Measurements from ENCODE around the gene DOCK2. TPM values are rescaled to one million over a fixed set of nuclear protein-coding genes. Genes with fewer than 3 reads are reported as not detected.

The DOCK2 gene
- total RNA-seq, 1 experiment from 2014 or later, result 1.4 TPM

GRCh38 chr5:169742771-169743296 lies 105.8 kb downstream of the DOCK2 start:
- no peak for ATAC-seq
- TF ChIP-seq CTCF (IDR thresholded peaks at IDR 0.05) (no peak), TCF7L2 (IDR thresholded peaks at IDR 0.05; ENCODE audit: low read depth, low read length) (no peak), POLR2AphosphoS5 (IDR thresholded peaks at IDR 0.05; ENCODE audit: low read depth, low read length) (no peak), SIN3A (IDR thresholded peaks at IDR 0.05; ENCODE audit: borderline replicate concordance, insufficient read depth, low read depth, low read length) (no peak)
- TF ChIP-seq, protein P1, sequence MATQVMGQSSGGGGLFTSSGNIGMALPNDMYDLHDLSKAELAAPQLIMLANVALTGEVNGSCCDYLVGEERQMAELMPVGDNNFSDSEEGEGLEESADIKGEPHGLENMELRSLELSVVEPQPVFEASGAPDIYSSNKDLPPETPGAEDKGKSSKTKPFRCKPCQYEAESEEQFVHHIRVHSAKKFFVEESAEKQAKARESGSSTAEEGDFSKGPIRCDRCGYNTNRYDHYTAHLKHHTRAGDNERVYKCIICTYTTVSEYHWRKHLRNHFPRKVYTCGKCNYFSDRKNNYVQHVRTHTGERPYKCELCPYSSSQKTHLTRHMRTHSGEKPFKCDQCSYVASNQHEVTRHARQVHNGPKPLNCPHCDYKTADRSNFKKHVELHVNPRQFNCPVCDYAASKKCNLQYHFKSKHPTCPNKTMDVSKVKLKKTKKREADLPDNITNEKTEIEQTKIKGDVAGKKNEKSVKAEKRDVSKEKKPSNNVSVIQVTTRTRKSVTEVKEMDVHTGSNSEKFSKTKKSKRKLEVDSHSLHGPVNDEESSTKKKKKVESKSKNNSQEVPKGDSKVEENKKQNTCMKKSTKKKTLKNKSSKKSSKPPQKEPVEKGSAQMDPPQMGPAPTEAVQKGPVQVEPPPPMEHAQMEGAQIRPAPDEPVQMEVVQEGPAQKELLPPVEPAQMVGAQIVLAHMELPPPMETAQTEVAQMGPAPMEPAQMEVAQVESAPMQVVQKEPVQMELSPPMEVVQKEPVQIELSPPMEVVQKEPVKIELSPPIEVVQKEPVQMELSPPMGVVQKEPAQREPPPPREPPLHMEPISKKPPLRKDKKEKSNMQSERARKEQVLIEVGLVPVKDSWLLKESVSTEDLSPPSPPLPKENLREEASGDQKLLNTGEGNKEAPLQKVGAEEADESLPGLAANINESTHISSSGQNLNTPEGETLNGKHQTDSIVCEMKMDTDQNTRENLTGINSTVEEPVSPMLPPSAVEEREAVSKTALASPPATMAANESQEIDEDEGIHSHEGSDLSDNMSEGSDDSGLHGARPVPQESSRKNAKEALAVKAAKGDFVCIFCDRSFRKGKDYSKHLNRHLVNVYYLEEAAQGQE (IDR thresholded peaks at IDR 0.05; ENCODE audit: insufficient read depth in 1 of 2, low read depth in 2 of 2, low read length in 1 of 2), result no peak
- H3K36me3 ChIP-seq (ENCODE audit: control insufficient read depth, insufficient read depth, low read length), result no peaks in the 10 kb centered on the region
- H3K9me3 ChIP-seq (ENCODE audit: control insufficient read depth, insufficient read depth, low read depth, low read length), result no peaks in the 10 kb centered on the region
- H3K27me3 ChIP-seq (ENCODE audit: control insufficient read depth, insufficient read depth, low read length), result no peaks in the 10 kb centered on the region
- no peak overlapping the region for H3K27ac ChIP-seq (ENCODE audit: low read length)
- ChIA-PET POLR2A (no interaction called here), CTCF (no interaction called here)
- H3K4me3 ChIP-seq (ENCODE audit: low read depth in 2 of 2, low read length in 2 of 2), result no peak overlapping the region
- in situ Hi-C loops (cut with HindIII; ENCODE audit: low pct_unique_long_range_greater_than_20kb, low sequenced_read_pairs), result no loop called here
- intact Hi-C loops (cut with micrococcal nuclease; ENCODE audit: unreplicated experiment), result no loop called here
- H3K4me1 ChIP-seq (ENCODE audit: control insufficient read depth, insufficient read depth, low read length), result no peaks in the 10 kb centered on the region
- no peak for DNase-seq (ENCODE audit: low read depth, low spot score)
- BruUV-seq (replicated peaks), result no TSS peak

- no peak for TF ChIP-seq POLR2AphosphoS5 (IDR thresholded peaks at IDR 0.05; ENCODE audit: low read depth, low read length)
- TF ChIP-seq, protein P1 (IDR thresholded peaks at IDR 0.05; ENCODE audit: insufficient read depth in 1 of 2, low read depth in 2 of 2, low read length in 1 of 2), result no peak
- TF ChIP-seq CTCF (IDR thresholded peaks at IDR 0.05), result no peak
- TF ChIP-seq TCF7L2 (IDR thresholded peaks at IDR 0.05; ENCODE audit: low read depth, low read length), result no peak
- no peak for TF ChIP-seq SIN3A (IDR thresholded peaks at IDR 0.05; ENCODE audit: borderline replicate concordance, insufficient read depth, low read depth, low read length)
- ChIA-PET POLR2A (no interaction called here), CTCF (interaction anchor here (0.7 kb wide), 1 partner anchor 472 kb away, joined by 5 read pairs; no protein-coding TSS in a partner anchor)
- Histone ChIP-seq H3K27ac (ENCODE audit: low read length) (no peak overlapping the region), H3K27me3 (ENCODE audit: control insufficient read depth, insufficient read depth, low read length) (no peaks in the 10 kb centered on the region), H3K36me3 (ENCODE audit: control insufficient read depth, insufficient read depth, low read length) (no peaks in the 10 kb centered on the region), H3K4me1 (ENCODE audit: control insufficient read depth, insufficient read depth, low read length) (no peaks in the 10 kb centered on the region), H3K4me3 (ENCODE audit: low read depth in 2 of 2, low read length in 2 of 2) (no peak overlapping the region), H3K9me3 (ENCODE audit: control insufficient read depth, insufficient read depth, low read depth, low read length) (no peaks in the 10 kb centered on the region)
- intact Hi-C loops (cut with micrococcal nuclease; ENCODE audit: unreplicated experiment), result no loop called here
- ATAC-seq (no peak), DNase-seq (ENCODE audit: low read depth, low spot score) (no peak)
- BruUV-seq (replicated peaks), result no TSS peak
- in situ Hi-C loops (cut with HindIII; ENCODE audit: low pct_unique_long_range_greater_than_20kb, low sequenced_read_pairs), result no loop called here
Measured at GRCh38 chr5:169744336-169744735, 107.3 kb downstream of the DOCK2 start.
